SK-N-SH (cell line): Measurements from ENCODE around the gene EXOC4.

Experiments
- CTCF ChIP-seq: fragments of 200-600 bp; sonication (generic); IDR thresholded peaks from 2 replicates; pipeline ENCODE4 v1.6.1; 2017; ENCODE audit warnings: antibody characterized with exemption, mild to moderate bottlenecking, moderate library complexity
- GATA2 ChIP-seq: sonication (generic); formaldehyde crosslinking; IDR thresholded peaks from 2 replicates; pipeline ENCODE4 v1.5.0; 2020; ENCODE audit warnings: mild to moderate bottlenecking, missing genetic modification reagents
- JUND ChIP-seq: IDR thresholded peaks from 2 replicates; pipeline ENCODE4 v1.4.0; 2012
- REST ChIP-seq: IDR thresholded peaks from 2 replicates; pipeline ENCODE4 v1.6.1; 2012; ENCODE audit warnings: mild to moderate bottlenecking, low read depth, low read length, moderate library complexity
- SIN3A ChIP-seq: IDR thresholded peaks from 2 replicates; pipeline ENCODE4 v1.6.1; 2012; ENCODE audit warnings: low read depth, mild to moderate bottlenecking, low read length, moderate library complexity, borderline replicate concordance
- YY1 ChIP-seq: IDR thresholded peaks from 2 replicates; pipeline ENCODE4 v1.4.0; 2012; ENCODE audit warnings: low read depth, mild to moderate bottlenecking
- TF ChIP-seq, protein P1 (sequence below): IDR thresholded peaks from 2 replicates; pipeline ENCODE4 v1.4.0; 2012; ENCODE audit warnings: low read depth, borderline replicate concordance
- TF ChIP-seq, protein P2 (sequence below): IDR thresholded peaks from 2 replicates; pipeline ENCODE4 v1.4.0; 2012; ENCODE audit warnings: low read depth

GRCh38 chr7:133704453-133704852 lies 451.6 kb downstream of the EXOC4 start:
- TF ChIP-seq, protein P1, sequence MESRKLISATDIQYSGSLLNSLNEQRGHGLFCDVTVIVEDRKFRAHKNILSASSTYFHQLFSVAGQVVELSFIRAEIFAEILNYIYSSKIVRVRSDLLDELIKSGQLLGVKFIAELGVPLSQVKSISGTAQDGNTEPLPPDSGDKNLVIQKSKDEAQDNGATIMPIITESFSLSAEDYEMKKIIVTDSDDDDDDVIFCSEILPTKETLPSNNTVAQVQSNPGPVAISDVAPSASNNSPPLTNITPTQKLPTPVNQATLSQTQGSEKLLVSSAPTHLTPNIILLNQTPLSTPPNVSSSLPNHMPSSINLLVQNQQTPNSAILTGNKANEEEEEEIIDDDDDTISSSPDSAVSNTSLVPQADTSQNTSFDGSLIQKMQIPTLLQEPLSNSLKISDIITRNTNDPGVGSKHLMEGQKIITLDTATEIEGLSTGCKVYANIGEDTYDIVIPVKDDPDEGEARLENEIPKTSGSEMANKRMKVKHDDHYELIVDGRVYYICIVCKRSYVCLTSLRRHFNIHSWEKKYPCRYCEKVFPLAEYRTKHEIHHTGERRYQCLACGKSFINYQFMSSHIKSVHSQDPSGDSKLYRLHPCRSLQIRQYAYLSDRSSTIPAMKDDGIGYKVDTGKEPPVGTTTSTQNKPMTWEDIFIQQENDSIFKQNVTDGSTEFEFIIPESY, result no peak
- no peak for TF ChIP-seq CTCF
- no peak for TF ChIP-seq GATA2 (CRISPR knock-in tag)
- TF ChIP-seq, protein P2, sequence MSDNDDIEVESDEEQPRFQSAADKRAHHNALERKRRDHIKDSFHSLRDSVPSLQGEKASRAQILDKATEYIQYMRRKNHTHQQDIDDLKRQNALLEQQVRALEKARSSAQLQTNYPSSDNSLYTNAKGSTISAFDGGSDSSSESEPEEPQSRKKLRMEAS, result no peak
- TF ChIP-seq REST, result no peak
- TF ChIP-seq JUND, result no peak
- TF ChIP-seq SIN3A, result no peak
- no peak for TF ChIP-seq YY1
